WTC11 (cell line): ENCODE results near the gene TXNL4A. TPM values are rescaled to one million over a fixed set of nuclear protein-coding genes. Genes with fewer than 3 reads are reported as not detected.

Source experiments
- ATAC-seq: fragments of 200-7000 bp; cut with Tn5 transposase; 2 replicates; pipeline ENCODE4 v1.10.0; 2021; ENCODE audit warnings: mild to moderate bottlenecking, moderate library complexity
- CTCF ChIA-PET: fragments of 300-600 bp; sonication (Branson Sonifier 250); formaldehyde crosslinking; loops from one replicate; lab custom pipeline; 2021; ENCODE audit warnings: antibody characterized with exemption; lab: Charles Lee
- POLR2A ChIA-PET: fragments of 350-600 bp; sonication (Branson Sonifier 250); formaldehyde crosslinking; loops from one replicate; lab custom pipeline; 2021; ENCODE audit warnings: antibody characterized with exemption; lab: Charles Lee
- DNase-seq: peaks from one replicate; pipeline ENCODE4 v3.0.0; 2021; ENCODE audit warnings: low spot score
- H3K27ac Mint-ChIP-seq: 2 replicates; pipeline ENCODE4 v1.8.0; 2021; ENCODE audit warnings: mixed read lengths
- H3K27me3 Mint-ChIP-seq: 2 replicates; pipeline ENCODE4 v1.8.0; 2021; ENCODE audit warnings: low read depth, mild to moderate bottlenecking, moderate library complexity, mixed read lengths
- H3K36me3 Mint-ChIP-seq: 2 replicates; pipeline ENCODE4 v1.8.0; 2021; ENCODE audit warnings: mixed read lengths
- H3K4me1 Mint-ChIP-seq: 2 replicates; pipeline ENCODE4 v1.8.0; 2022; ENCODE audit warnings: mixed read lengths
- H3K4me3 Mint-ChIP-seq: 2 replicates; pipeline ENCODE4 v1.8.0; 2021; ENCODE audit warnings: mild to moderate bottlenecking, moderate library complexity, mixed read lengths
- H3K9me3 Mint-ChIP-seq: 2 replicates; pipeline ENCODE4 v1.8.0; 2021; ENCODE audit warnings: mixed read lengths
- CREB1 ChIP-seq: sonication (generic); formaldehyde crosslinking; IDR thresholded peaks from 2 replicates; pipeline ENCODE4 v1.8.0; 2023; ENCODE audit warnings: mild to moderate bottlenecking, missing genetic modification reagents
- FOXP4 ChIP-seq: sonication (generic); formaldehyde crosslinking; IDR thresholded peaks from 2 replicates; pipeline ENCODE4 v1.8.0; 2022; ENCODE audit warnings: mild to moderate bottlenecking, missing genetic modification reagents
- GRHL2 ChIP-seq: fragments of 250-450 bp; sonication (Bioruptor Pico); IDR thresholded peaks from 2 replicates; pipeline ENCODE4 v1.8.0; 2022; ENCODE audit warnings: mild to moderate bottlenecking, moderate library complexity; ENCODE audit not compliant: insufficient replicate concordance, severe bottlenecking
- GTF2I ChIP-seq: fragments of 250-450 bp; sonication (Bioruptor Pico); conservative IDR thresholded peaks from 2 replicates; pipeline ENCODE4 v1.4.0; 2021; ENCODE audit warnings: mild to moderate bottlenecking
- MAX ChIP-seq: sonication (generic); formaldehyde crosslinking; IDR thresholded peaks from 2 replicates; pipeline ENCODE4 v1.8.0; 2022; ENCODE audit warnings: mild to moderate bottlenecking, missing genetic modification reagents
- NFYB ChIP-seq: sonication (generic); formaldehyde crosslinking; conservative IDR thresholded peaks from 2 replicates; pipeline ENCODE4 v1.8.0; 2022; ENCODE audit warnings: low read depth, missing genetic modification reagents
- NR3C1 ChIP-seq: sonication (generic); formaldehyde crosslinking; conservative IDR thresholded peaks from 2 replicates; pipeline ENCODE4 v1.8.1; 2023; ENCODE audit warnings: low read depth, mild to moderate bottlenecking, missing genetic modification reagents
- OVOL2 ChIP-seq: fragments of 250-450 bp; sonication (Bioruptor Pico); IDR thresholded peaks from 2 replicates; pipeline ENCODE4 v1.9.0; 2021; ENCODE audit warnings: mild to moderate bottlenecking, borderline replicate concordance
- RELA ChIP-seq: sonication (generic); formaldehyde crosslinking; IDR thresholded peaks from 2 replicates; pipeline ENCODE4 v1.8.1; 2022; ENCODE audit warnings: missing genetic modification reagents, mild to moderate bottlenecking, borderline replicate concordance
- TP53 ChIP-seq: sonication (generic); formaldehyde crosslinking; IDR thresholded peaks from 2 replicates; pipeline ENCODE4 v1.8.1; 2023; ENCODE audit warnings: mild to moderate bottlenecking, missing genetic modification reagents
- ZBTB21 ChIP-seq: sonication (generic); formaldehyde crosslinking; IDR thresholded peaks from 2 replicates; pipeline ENCODE4 v1.8.1; 2023; ENCODE audit warnings: mild to moderate bottlenecking, missing genetic modification reagents, borderline replicate concordance
- ZBTB43 ChIP-seq: sonication (generic); formaldehyde crosslinking; IDR thresholded peaks from 2 replicates; pipeline ENCODE4 v1.8.1; 2023; ENCODE audit warnings: mild to moderate bottlenecking, missing genetic modification reagents
- ZMAT4 ChIP-seq: fragments of 250-450 bp; sonication (Bioruptor Pico); IDR thresholded peaks from 2 replicates; pipeline ENCODE4 v1.9.0; 2021; ENCODE audit warnings: mild to moderate bottlenecking
- ZNF281 ChIP-seq: sonication (generic); formaldehyde crosslinking; IDR thresholded peaks from 2 replicates; pipeline ENCODE4 v1.8.0; 2023; ENCODE audit warnings: mild to moderate bottlenecking, missing genetic modification reagents
- ZNF396 ChIP-seq: fragments of 250-450 bp; sonication (Bioruptor Pico); IDR thresholded peaks from 2 replicates; pipeline ENCODE4 v1.8.0; 2021; ENCODE audit warnings: mild to moderate bottlenecking, moderate library complexity, borderline replicate concordance
- ZNF416 ChIP-seq: fragments of 250-450 bp; sonication (Bioruptor Pico); IDR thresholded peaks from 2 replicates; pipeline ENCODE4 v1.9.0; 2021; ENCODE audit warnings: mild to moderate bottlenecking, inconsistent platforms
- total RNA-seq: library from RNA; stranded (reverse); gene quantifications from 3 replicates; pipeline ENCODE4 v1.2.3, GENCODE V29; 2021
- TF ChIP-seq, protein P1 (sequence below): sonication (generic); formaldehyde crosslinking; IDR thresholded peaks from 2 replicates; pipeline ENCODE4 v1.8.0; 2022; ENCODE audit warnings: mild to moderate bottlenecking, missing genetic modification reagents
- TF ChIP-seq, protein P2 (sequence below): fragments of 250-450 bp; sonication (Bioruptor Pico); IDR thresholded peaks from 2 replicates; pipeline ENCODE4 v2.1.2; 2022; ENCODE audit warnings: mild to moderate bottlenecking, moderate library complexity
- TF ChIP-seq, protein P3 (sequence below): sonication (generic); formaldehyde crosslinking; IDR thresholded peaks from 2 replicates; pipeline ENCODE4 v1.8.1; 2022; ENCODE audit warnings: low read depth, mild to moderate bottlenecking, moderate library complexity, missing genetic modification reagents, borderline replicate concordance

TXNL4A gene
- total RNA-seq, 1 experiment from 2014 or later, result 157 TPM

DNA sequence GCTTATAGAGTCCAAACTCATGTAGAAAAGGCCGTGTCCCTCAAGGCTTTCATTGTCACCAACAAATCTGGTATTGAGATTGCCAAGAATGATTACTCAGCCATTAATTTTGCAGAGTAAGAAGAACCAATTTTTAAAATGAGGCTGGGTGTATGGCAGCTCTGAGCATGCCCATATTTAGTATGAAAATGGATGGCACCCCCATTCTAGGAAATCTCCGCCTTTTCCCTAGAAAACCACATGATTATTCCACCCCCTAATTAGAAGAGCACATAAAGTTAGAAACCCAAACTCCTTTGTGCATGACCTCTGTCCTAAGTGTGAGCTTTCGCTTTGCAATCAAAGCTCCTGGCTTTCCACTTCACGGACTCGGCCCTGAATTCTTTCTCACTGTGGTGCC, 14.1 kb upstream of the TXNL4A start:
- Mint-ChIP-seq H3K27me3 (peaks cover 11% of the 10 kb centered on the region; the same call in 1 of the 2 replicates), H3K27ac (no peak overlapping the region), H3K4me3 (no peak overlapping the region), H3K9me3 (peaks cover 36% of the 10 kb centered on the region), H3K4me1 (peaks cover 11% of the 10 kb centered on the region), H3K36me3 (peaks cover 16% of the 10 kb centered on the region)
- DNase-seq (no peak), ATAC-seq (no peak)
- ChIA-PET POLR2A (no interaction called here), CTCF (no interaction called here)
- TF ChIP-seq ZNF396 (CRISPR knock-in tag), result no peak
- no peak for TF ChIP-seq FOXP4
- TF ChIP-seq TP53, result no peak
- TF ChIP-seq ZNF416 (CRISPR knock-in tag), result no peak
- TF ChIP-seq ZBTB21 (CRISPR knock-in tag), result no peak
- TF ChIP-seq NR3C1 (CRISPR knock-in tag), result no peak
- TF ChIP-seq GTF2I (CRISPR knock-in tag), result no peak
- no peak for TF ChIP-seq ZMAT4 (CRISPR knock-in tag)
- TF ChIP-seq, protein P1, sequence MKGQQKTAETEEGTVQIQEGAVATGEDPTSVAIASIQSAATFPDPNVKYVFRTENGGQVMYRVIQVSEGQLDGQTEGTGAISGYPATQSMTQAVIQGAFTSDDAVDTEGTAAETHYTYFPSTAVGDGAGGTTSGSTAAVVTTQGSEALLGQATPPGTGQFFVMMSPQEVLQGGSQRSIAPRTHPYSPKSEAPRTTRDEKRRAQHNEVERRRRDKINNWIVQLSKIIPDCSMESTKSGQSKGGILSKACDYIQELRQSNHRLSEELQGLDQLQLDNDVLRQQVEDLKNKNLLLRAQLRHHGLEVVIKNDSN (CRISPR knock-in tag), result no peak
- no peak for TF ChIP-seq NFYB (CRISPR knock-in tag)
- TF ChIP-seq RELA (CRISPR knock-in tag), result no peak
- TF ChIP-seq OVOL2 (CRISPR knock-in tag), result no peak
- TF ChIP-seq CREB1, result no peak
- no peak for TF ChIP-seq GRHL2 (CRISPR knock-in tag)
- TF ChIP-seq, protein P2, sequence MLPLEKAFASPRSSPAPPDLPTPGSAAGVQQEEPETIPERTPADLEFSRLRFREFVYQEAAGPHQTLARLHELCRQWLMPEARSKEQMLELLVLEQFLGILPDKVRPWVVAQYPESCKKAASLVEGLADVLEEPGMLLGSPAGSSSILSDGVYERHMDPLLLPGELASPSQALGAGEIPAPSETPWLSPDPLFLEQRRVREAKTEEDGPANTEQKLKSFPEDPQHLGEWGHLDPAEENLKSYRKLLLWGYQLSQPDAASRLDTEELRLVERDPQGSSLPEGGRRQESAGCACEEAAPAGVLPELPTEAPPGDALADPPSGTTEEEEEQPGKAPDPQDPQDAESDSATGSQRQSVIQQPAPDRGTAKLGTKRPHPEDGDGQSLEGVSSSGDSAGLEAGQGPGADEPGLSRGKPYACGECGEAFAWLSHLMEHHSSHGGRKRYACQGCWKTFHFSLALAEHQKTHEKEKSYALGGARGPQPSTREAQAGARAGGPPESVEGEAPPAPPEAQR, result no peak
- TF ChIP-seq, protein P3, sequence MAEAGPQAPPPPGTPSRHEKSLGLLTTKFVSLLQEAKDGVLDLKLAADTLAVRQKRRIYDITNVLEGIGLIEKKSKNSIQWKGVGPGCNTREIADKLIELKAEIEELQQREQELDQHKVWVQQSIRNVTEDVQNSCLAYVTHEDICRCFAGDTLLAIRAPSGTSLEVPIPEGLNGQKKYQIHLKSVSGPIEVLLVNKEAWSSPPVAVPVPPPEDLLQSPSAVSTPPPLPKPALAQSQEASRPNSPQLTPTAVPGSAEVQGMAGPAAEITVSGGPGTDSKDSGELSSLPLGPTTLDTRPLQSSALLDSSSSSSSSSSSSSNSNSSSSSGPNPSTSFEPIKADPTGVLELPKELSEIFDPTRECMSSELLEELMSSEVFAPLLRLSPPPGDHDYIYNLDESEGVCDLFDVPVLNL, result no peak
- TF ChIP-seq ZBTB43 (CRISPR knock-in tag), result no peak
- TF ChIP-seq MAX, result no peak
- TF ChIP-seq ZNF281, result no peak
